Nucleus accumbens (tissue), 56 donors: ENCODE measurements around the gene PEX14.
A peak's percentile ranks its signal among the peaks of the same experiment; 100 is the strongest.

Experiments
- DNase-seq, 56 donors: peaks; one replicate each; lab custom pipeline; 2025; lab: John Stamatoyannopoulos, UW

The PEX14 gene

DNA sequence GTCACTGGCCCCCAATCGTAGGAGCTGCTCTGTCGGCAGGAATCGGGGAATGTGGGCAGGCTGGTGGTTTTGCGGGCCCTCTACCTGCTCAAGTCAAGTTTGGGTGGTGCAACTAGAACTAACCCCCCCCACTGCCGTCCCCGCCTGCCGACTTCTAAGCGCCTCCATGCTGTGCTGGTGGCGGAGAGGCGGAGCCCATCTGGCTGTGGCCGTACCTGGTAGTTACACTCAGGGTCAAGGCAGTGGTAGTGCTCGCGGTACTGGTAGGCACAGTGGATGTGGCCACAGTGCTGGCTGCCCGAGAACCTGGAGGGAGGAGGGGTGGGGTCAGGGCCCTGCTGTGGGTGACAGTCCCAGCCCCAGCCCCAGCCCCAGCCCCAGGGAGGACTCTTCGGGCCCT lies 181.7 kb downstream of the PEX14 start:
- no peak for DNase-seq

DNA sequence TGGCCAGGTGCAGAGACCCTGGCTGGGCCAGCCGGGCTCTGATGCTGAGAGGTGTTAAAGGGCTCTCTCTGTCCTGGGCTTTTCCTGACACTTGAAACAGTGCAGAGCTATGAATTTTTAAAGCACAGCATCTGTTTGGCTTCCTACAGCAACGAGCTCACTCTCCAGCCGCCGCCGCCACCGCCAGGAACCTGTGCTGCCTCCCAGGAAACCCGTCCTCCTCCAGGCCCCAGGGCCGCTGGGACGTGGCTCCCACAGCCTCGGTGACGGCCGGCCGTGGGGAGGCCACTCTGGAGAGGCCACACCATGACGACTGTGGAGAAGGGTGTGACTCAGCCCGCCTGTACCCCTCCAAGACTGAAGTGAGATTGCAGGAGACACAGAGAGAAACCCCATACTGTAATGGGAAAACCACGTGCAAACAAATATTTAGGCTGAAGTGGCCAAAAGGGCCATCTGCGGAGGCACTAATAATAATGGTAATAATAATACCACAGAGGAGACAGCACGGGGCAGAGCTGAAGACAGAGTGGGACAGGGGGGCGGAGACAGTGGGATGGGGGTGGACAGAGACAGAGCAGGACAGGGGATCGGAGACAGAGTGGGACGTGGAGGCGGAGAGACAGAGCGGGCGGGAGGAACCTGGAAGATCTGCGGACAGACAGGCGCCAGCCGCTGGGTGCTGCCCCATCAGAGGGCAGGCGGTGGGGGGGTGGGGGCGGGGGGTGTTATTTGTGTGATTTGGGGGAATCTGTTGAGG lies 182.5 kb downstream of the PEX14 start:
- no peak for DNase-seq

DNA sequence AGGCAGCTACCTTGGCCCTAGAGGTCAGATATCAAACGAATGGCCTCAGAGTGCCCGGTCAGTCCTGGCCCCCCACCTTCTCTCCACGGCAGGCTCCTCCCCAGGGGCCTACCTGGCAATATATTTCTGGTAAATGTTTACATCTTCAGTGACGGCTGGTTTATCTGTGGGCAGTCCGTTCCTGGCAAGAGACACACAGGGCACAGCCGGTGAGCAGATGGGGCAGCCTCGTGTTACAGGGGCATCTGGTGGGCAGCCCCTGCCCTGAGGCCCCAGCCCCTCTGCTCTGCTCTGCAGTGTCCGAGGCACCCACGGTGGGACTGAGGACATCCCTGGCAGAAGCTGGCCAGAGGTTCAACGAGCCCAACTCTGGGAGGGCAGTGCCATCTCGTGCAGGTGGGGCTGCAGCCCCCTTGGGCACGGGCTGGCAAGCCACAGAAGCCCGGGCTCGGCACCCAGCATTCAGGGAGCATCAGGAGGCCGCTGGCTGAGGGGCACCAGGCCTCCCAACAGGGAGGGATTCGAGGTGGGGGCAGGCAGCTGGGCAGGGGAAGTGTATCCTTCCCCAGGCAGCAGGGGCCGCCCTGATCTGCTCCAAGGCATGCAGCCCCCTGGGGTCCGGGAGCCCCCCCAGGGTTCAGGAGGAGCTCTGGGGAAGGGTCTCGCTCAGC lies 183.8 kb downstream of the PEX14 start:
- no peak for DNase-seq

DNA sequence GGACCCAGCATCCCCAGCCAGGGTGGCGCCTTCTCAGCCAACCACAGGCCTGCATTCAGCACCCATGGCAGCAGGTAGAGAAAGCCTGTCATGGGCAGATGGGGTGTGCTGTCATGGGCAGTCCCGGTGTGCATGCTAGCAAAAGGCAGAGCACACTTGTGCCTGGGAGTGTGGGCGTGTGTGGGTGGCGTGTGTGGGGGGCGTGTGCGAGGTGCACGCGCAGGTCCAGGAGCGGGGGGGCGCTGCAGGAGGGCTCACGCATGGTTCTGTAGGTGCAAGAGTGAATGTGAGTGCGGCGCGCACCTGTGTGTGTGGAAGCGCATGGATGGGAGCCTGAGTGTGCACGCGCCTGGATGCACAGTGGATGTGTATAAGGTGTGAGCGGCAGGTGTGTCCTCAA lies 184.5 kb downstream of the PEX14 start:
- DNase-seq, result no peak

DNA sequence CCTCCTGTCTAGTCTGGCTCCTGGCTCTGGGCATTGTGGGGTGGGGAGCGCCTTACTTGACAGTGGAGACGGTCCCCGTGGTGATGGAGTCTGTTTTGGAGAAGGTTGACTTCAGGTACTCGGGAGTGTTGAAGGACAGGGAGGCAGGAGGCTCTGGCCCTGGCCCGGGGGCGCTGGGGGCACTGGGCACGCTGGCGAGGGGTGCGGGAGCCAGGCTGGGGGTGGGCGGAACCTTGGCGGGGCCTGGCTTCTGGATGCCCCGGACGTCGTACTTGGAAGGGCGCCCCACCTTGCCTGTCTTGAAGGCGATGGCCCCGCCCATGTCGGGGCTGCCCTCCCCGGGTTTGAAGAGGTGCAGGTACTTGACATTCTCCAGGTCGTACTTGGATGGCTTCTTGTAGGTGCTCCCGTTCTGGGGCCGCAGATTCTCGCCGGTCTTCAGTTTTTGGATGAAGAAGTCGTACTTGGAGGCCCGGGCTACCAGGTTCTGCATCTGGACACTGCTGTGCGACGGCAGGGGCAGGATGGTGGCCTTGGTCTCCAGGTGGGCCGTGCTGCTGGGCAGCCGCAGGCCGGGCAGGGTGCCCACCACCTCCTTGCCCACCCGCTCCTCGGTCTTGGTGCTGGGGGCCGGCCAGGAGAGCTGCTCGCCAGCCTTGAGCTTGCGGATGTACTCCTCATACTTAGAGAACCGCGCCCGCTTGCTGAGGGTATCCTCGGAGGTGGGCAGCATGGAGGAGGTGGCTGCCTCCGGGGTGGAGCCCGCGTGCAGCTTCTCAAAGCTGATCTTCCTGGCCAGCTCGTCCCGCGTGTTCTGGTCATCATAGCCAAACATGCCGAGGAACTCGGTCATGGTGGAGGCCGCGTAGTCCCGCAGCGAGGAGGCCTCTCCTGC lies 185.1 kb downstream of the PEX14 start:
- no peak for DNase-seq

DNA sequence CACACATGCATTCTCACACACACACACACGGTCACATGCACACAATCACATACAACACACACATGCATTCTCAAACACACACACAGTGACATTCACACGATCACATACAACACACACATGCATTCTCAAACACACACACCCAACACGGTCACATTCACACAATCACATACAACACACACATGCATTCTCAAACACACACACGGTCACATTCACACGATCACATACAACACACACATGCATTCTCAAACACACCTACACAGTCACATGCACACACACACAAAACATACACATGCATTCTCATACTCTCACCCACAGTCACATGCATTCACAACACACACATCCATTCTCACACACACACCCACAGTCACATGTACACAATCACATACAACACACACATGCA lies 186.7 kb downstream of the PEX14 start:
- no peak for DNase-seq

DNA sequence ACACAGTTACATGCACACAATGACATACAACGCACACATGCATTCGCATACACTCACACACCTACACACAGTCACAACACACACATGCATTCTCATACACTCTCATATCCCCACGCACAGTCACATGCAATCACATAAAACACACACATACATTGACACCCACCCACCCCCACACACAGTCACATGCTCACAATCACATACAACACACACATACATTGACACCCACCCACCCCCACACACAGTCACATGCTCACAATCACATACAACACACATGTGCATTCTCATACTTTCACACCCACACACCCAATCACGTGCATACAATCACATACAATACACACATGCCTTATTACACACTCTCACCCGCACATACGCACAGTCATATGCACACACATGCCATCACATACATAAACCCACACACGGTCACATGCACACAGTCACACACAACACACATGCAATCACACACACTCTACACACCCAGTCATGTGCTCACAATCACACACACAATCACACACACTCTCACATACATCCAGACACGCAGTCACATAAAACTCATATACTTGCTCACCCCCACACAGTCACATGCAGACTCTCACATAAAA lies 187.4 kb downstream of the PEX14 start:
- no peak for DNase-seq

DNA sequence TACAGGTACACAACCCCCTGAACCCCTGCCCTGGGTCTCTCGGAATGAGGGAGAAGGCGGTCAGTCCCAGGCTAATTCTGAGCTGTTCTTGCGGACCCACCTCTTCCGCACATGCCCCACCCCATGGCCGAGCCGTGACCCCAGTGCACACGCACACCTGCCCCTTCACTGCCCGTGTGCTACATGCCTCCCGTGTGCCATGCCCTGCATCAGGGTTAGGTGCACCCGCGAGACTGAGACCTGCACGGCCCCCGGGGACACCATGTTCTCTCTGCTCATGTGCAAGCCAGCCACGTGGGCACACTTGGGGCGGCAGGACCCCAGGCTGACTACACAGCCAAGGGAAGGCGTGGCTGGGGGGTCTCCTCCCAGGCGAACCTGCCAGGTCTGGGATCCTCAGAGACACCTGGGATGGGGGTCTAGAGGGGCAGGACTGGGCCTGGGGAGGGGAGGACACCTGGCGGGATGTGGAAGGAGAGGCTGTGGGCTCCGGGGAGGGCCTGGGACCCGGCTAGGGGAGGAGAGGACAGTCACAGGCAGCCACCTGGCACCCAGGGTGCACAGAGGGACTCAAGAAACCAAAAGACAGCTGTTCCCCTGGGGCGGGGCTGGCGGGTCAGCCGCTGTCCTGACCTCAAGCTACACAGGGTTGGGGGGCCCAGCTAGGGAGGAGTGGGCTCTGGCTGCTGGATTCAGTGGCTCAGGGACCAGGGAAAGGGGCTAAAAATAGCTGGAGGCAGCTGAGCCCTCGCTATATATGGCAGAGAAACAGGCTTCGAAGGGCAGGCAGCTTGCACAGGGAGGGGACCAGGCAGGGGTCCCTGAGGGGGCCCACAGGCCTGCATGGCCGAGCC lies 188.3 kb downstream of the PEX14 start:
- DNase-seq, result no peak

DNA sequence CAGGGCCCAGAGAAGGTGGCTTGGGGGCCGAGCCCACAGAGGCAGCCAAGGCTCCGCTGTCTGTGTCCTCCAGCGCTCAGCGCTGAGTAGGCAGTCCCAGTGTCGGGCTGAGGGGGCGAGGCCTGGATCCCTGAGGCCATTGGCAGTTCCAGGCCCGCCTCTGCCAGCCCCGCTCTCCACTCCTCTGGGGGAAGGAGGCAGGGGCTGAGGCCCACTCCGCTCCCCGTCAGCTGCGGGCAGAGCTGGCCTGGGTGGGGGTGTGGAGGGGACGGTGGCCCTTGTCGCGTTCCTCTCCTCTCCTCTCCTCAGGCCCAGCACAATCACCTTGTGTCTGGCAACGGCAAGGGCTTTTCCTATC lies 188.9 kb downstream of the PEX14 start:
- DNase-seq, result peak in 45 of 56 donors; percentile 2 to 73 (median 29)

DNA sequence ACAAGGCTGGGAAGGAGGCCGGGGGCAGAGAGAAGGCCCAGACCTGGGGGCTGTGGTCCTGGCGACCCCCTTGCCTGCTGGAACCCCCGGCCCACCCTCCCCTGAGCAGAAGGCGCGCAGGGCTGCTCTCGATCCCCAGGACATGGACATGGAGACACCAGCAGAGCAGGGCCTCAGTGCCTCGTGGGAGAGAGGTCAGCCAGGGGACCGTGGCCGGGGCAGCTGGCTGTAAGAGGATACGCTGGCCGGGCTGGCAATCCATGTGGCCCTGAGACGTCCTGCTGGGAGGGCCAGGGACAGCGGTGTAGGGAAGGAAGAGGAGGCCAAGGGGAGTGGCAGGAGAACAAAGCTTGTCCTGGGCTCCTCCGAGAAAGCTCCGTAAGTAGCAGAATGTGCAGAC lies 189.5 kb downstream of the PEX14 start:
- peak in 7 of 56 donors; percentile 6 to 37 (median 27) for DNase-seq

DNA sequence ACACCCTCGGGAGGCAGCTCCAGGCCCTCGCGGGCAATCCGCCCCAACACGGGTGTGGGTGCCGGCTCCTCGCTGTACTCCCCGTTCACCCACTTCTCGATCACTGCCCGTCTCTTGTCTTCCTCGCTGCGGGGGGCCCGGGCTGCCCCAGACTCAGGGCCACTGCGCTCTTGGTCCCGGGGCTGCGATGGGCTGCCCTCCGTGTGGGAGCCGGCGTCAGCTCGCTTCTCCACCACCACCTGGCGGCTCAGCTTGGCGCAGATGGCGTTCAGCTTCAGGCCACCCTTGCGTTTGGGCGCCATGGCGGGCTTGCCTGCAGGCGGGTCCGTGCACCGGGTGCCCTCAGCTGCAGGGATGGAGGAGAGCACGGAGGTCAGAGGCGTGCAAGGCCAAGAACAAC lies 190.5 kb downstream of the PEX14 start:
- no peak for DNase-seq

DNA sequence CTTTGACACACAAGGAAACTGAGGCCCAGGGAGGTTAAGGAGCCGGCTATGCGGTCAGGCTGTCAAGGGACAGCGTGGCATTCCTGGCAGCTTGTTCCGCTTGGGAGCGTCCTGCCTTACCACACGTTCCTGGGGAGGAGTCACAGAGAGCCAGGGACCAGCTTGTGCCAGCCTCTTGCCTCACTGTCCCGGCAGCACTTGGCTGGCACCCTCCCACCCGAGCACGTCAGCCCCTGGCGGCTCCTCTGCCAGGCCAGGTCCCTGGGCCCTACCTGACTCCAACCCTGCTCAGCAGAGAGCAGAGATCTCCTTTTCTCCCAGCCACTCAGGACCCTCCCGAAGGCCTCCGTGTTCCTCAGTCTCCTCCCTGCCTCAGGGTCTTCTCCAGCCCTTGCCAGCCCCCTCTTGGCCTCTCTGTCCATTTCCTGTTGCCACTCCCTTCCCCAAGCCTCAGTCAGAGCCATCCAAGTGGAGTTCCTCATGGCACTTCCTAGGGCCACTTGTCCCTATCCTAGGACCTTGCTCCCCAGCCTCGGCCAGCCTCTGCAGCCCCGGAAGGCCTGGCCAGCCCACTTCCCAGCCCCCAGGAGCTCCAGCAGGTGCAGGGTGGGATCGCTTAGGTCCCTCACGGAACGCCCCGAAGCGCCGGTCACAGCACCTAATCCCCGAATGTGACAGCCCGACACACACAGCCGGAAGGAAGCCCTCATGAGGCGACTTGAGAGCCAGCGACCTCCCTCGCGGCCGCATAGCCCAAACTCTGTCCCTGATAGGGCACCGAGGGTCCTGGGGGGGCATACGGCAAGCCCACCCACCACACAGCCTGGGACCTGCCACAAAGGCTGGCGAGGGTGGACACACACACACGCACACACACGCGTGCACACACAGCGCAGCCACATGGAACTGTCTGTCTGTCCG lies 191.4 kb downstream of the PEX14 start:
- DNase-seq, result peak in 6 of 56 donors; percentile 2 to 44 (median 11)

DNA sequence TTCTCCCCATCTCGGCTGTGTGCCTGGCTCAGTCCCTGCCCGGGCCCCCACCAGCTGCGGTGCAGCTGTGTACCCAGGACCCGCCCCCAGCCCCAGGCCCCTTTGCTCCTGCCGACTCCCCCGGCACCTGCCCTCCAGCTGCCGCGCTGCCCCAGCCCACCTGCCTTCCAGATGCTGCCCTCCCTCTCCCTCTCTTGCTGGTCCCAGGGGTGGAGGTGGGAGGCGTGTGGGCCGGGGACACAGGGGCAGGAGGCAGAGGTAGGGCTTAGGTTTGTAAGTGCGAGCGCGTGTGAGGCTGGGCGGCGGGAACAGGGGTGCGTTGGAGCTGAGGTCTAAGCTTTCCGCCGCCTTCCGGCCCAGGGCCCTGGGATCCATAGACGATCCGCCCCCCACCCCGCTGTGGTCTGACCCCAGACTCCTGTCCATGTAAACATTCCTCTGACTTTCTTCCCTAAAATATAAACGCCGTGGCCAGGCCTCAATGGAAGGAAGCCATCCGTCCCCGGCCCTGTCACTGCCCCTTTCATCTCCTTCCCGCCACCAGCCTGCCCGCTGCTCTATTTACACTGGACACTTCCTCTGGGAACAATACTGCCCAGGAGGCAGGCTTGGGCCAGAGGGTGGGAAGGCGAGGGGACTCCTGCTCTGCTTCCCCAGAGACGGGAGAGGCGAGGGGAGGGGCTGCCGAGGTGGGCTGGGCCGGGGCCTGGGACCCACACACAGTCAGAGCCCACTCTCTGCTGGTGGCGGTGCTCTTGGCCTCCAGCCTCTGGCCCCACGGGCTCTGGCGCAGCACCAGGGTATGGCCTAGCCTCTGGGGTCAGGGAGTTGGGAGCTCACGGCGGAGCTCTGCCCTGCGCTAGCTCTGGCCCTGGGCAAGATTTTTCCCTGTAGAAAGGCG lies 193.4 kb downstream of the PEX14 start:
- DNase-seq, result no peak

DNA sequence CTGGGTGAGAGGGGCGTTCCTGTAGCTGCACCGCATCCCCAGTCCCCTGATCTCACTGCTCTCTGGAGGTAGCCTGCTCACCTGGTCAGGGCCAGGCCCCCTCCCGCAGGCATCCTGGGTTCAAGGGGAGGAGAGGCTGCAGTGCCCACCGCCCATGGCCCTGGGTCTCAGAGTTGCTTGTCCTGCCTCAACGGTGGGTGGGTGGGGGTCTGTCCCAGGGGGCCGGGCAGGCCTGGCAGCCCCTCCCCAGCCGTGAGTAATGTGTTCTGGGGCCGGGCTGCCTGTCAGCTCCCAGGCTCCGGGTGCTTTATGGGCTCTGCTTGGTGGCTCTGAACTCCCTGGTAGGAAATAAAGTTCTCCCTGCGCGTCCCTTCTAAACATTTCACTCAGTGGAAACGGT lies 194.8 kb downstream of the PEX14 start:
- no peak for DNase-seq

DNA sequence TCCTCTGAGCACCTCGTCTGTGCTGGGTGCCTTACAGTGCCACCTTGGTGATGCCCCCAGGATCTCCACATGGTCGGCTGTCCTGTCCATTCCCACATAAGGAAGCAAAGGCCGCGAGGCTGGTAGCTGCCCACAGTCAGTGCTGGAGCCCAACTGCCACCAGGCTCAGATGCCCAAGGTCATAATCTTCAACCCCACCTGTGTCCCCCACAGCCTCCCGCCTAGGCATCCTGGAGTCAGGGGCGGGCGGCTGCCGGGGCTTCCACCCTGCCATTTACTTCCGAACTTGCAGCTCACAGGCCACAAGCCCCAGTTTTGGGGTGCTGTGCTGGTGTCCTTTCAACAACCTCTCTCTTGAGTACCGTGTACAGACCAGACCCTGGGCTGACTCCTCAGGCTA lies 195.4 kb downstream of the PEX14 start:
- DNase-seq, result no peak

DNA sequence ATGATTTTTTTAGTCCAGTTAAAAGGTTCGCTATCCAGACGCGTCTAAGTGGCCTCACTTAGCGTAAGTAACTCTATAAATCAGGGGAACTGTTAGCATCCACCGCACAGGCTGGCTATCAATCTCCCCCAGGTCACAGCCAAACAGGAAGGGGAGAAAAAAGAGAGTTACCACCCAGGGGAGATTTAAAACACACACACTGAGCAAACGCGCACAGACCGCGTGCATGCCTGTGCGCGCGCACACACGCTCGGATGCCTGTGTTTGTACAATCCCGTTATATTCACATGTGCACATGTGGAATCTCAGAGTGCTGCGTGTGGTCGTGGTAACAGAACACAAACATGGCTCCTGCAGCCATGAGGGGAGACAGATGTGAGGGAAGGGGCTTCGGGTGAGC lies 196.3 kb downstream of the PEX14 start:
- no peak for DNase-seq

DNA sequence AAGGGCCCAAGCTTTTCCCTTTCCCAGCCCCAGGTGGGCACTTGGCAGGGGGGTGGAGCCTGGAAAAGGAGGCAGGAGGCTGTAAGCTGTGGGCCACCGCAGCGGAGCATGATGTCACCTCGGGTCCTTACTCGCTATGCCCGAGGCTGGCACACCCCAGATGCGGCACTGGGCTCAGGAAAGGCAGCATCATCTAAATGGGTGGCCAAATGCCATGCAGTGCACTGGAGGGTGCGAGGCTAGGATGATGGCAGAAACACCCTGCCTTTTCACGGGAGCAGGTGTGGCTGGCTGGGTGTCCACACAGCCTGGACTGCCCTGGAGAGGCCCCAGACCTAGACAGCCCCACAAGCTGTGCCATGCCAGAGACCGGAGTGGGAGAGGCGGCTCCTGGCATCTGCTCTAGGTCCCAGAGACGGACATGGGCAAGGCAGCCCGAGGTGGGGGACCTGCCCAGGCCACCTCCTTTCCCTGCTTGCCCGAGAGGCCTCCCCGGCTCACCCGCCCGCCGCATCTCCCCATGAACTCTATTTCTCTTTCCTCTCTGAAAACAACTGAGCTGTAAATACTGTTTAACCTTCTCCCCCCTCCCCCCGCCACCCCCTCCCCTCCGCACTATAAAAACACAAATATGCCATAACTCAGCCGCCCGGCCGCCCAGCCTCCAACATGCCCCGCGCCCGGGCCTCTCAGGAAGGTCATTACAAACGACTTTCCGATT lies 197.0 kb downstream of the PEX14 start:
- no peak for DNase-seq
